AG09309 (cell line): ENCODE results near the gene CPEB3.
A peak's percentile ranks its signal among the peaks of the same experiment; 100 is the strongest.

Source experiments
- DNase-seq: peaks from one replicate; pipeline ENCODE4 v3.0.0-alpha.2; 2010; ENCODE audit warnings: low read depth
- H3K4me3 ChIP-seq: 2 replicates; pipeline ENCODE4 v1.5.1; 2011; ENCODE audit warnings: mild to moderate bottlenecking, low read depth, low read length, moderate library complexity; ENCODE audit not compliant: control insufficient read depth
- CTCF ChIP-seq: IDR thresholded peaks from 2 replicates; pipeline ENCODE4 v1.5.1; 2011; ENCODE audit warnings: mild to moderate bottlenecking, low read depth, low read length, inconsistent platforms; ENCODE audit not compliant: insufficient read depth, control insufficient read depth; ENCODE audit errors: missing control alignments

Gene CPEB3

GRCh38 chr10:92130622-92131274, 160.1 kb downstream of the CPEB3 start:
- DNase-seq = no peak
- TF ChIP-seq CTCF = no peak
- no peak overlapping the region for H3K4me3 ChIP-seq

DNA sequence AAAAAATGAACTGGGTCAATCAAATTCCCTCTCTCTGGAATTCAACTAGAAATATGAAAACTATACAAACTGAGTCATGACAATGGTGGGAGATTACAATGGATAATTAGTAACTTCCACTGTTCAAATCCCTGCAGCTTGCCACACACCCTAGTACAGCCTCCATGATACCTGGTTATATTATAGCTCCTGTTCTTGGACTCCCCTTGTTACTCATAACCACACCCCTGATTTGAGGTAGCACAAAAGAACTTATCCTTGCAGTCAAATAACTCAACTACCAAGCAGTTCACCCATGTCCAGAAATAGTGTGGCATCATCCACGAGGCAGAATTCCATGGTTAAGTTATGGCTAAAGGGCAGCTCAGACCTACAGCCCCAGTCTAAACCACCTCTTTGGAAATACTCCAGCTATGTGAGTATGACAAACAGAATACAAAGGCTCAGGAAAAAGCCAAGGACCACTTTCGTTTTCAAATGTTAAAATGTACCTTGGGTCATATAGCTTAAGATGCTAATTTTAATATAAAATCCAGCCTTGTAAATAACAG, 164.7 kb downstream of the CPEB3 start:
- TF ChIP-seq CTCF = no peak
- no peak for DNase-seq
- H3K4me3 ChIP-seq = no peak overlapping the region

- no peak for TF ChIP-seq CTCF
- no peak for DNase-seq
- H3K4me3 ChIP-seq = no peak overlapping the region
These were observed 165.7 kb downstream of the CPEB3 start for GRCh38 chr10:92125144-92125543.

- no peak overlapping the region for H3K4me3 ChIP-seq
- TF ChIP-seq CTCF = no peak
- DNase-seq = peak; percentile 55
These were observed 166.2 kb downstream of the CPEB3 start for GRCh38 chr10:92124616-92125143.

- TF ChIP-seq CTCF = no peak
- no peak for DNase-seq
- no peak overlapping the region for H3K4me3 ChIP-seq
These were observed 166.9 kb downstream of the CPEB3 start for GRCh38 chr10:92124020-92124419.

DNA sequence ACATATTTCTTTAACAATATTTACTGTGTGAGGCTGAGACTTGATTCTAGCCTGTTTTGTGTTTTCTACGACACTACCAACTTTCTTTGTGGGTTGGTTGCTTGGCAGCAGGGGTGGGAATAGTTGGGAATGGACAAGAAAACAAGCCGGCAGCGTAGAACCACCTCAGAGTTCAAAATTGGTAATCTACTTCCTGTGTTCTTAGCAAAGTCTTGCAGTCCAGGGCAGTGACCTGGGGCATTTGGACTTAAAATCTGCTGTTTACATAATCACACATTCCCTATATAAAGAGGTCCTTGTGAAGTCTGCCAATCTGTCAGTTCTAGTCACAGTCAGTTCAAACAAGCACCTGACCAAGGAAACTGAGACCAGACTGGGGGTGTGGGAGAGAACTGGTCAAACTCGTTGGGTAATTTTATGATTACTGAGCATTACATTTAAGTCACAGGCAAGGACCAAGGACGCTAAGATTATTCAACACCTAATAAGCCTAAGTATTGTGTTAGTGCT, 167.9 kb downstream of the CPEB3 start:
- no peak for DNase-seq
- no peak for TF ChIP-seq CTCF
- no peak overlapping the region for H3K4me3 ChIP-seq
